ENCODE measurements around the gene SLC5A9.

GRCh38 chr1:48258106-48258505 lies 35.6 kb downstream of the SLC5A9 start:
- TF ChIP-seq, protein P1, sequence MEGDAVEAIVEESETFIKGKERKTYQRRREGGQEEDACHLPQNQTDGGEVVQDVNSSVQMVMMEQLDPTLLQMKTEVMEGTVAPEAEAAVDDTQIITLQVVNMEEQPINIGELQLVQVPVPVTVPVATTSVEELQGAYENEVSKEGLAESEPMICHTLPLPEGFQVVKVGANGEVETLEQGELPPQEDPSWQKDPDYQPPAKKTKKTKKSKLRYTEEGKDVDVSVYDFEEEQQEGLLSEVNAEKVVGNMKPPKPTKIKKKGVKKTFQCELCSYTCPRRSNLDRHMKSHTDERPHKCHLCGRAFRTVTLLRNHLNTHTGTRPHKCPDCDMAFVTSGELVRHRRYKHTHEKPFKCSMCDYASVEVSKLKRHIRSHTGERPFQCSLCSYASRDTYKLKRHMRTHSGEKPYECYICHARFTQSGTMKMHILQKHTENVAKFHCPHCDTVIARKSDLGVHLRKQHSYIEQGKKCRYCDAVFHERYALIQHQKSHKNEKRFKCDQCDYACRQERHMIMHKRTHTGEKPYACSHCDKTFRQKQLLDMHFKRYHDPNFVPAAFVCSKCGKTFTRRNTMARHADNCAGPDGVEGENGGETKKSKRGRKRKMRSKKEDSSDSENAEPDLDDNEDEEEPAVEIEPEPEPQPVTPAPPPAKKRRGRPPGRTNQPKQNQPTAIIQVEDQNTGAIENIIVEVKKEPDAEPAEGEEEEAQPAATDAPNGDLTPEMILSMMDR (conservative IDR thresholded peaks at IDR 0.05 in 1 of 2, IDR thresholded peaks at IDR 0.05 in 1 of 2; ENCODE audit: low read depth in 1 of 2, low read length in 2 of 2) = no peak
- no peak for TF ChIP-seq EZH2 (IDR thresholded peaks at IDR 0.05; ENCODE audit: low read length, missing control alignments)

All from fibroblast of lung (primary cell).